Activated T-helper 1 cell treated with anti-CD3 and anti-CD28 coated beads, Interleukin-2, amount 50 U/mL, for 16 hours (primary cell): Measurements from ENCODE around the gene RAP1GDS1.
"Not testable (repeated sequence)": the region's sequence is repeated elsewhere in the genome, so short reads cannot be mapped to it uniquely, and the experiment has no call there.

Experiments
- DNase-seq, 2 donors: peaks; one replicate each; pipeline ENCODE4 v3.0.0-alpha.2; 2020; ENCODE audit warnings: low read depth in 1 of 2, low spot score in 1 of 2

Gene RAP1GDS1

GRCh38 chr4:98345838-98346237 is 84.7 kb downstream of the RAP1GDS1 start:
- no peak for DNase-seq

DNA sequence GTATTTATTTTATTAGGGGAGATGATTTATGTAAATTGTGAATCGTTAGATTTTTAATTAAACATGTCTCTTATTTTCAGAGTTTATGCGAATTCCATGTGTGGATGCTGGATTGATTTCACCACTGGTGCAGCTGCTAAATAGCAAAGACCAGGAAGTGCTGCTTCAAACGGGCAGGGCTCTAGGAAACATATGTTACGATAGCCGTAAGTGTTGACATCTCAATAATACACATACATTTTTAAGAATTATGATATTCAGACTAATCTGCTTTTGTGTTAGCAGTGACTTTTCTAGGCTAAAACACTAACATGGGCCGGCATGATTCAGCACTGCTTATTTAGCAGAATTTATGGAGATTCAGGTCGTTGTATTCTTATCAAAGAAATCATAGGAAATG is 91.2 kb downstream of the RAP1GDS1 start:
- DNase-seq, result no peak

GRCh38 chr4:98352940-98353339 is 91.8 kb downstream of the RAP1GDS1 start:
- DNase-seq, result no peak

DNA sequence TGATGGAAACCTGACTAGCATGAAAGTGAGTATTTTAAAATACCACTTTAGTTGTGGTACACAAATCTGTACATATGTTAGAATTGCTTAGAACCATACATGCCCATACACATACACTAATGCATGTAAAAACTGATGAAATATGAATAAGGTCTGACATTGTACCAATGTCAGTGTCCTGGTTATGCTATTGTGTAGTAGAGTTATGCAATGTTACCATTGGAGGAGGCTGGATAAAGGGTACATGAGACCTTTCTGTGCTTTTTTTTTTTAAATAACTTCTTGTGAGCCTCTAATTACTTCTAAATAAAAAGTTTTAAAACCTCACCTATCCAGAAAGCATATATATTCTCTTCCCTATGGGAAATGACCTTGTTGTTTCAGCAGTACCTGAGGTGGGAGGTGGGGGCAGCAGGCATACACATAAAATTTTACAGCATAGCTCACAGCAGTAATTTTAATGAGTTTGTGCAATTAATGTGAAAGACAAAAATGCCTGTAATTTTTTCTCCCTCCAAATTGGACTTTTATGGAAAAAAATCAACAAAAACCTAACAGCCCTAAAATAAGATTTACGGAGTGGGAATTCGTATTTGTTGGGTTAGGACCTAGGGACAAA is 97.6 kb downstream of the RAP1GDS1 start:
- DNase-seq, result no peak

- DNase-seq, result no peak
Measured at GRCh38 chr4:98359646-98360045, 98.5 kb downstream of the RAP1GDS1 start.

GRCh38 chr4:98363431-98363830 is 102.2 kb downstream of the RAP1GDS1 start:
- no peak for DNase-seq

- DNase-seq, result not testable (repeated sequence)
Measured at GRCh38 chr4:98366275-98366674, 105.1 kb downstream of the RAP1GDS1 start.

DNA sequence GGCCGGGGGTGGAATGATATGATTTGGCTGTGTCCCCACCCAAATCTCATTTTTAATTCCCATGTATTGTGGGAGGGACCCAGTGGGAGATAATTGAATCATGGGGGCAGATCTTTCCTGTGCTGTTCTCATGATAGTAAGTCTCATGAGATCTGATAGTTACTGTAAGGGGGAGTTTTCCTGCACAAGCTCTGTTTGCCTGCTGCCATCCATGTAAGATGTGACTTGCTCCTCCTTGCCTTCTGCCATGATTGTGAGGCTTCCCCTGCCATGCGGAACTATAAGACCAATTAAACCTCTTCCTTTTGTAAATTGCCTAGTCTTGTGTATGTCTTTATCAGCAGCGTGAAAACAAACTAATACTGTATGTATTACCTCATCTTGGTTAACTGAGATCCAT is 106.8 kb downstream of the RAP1GDS1 start:
- not testable (repeated sequence) for DNase-seq

- no peak for DNase-seq
Measured at GRCh38 chr4:98369322-98369721, 108.1 kb downstream of the RAP1GDS1 start.

DNA sequence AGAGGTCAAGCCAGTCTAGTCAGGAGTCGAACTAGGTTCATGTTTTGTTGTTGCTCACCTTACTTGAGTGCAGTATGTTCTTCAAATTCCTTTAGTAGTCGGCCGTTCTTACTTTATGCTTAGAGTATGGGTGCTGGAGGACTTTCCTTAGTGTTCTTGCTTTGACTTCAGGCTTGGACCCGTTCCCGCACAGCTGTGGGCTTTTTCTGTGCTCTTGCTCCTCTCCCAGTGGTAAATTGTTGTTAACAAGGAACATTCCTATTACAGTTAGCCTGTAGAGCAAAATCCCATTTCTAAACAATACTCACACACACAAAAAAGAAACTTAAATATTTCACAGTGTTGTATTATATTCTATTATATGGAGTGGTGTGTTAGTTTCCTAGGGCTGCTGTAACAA is 113.5 kb downstream of the RAP1GDS1 start:
- no peak for DNase-seq

GRCh38 chr4:98377559-98377958 is 116.4 kb downstream of the RAP1GDS1 start:
- no peak for DNase-seq

DNA sequence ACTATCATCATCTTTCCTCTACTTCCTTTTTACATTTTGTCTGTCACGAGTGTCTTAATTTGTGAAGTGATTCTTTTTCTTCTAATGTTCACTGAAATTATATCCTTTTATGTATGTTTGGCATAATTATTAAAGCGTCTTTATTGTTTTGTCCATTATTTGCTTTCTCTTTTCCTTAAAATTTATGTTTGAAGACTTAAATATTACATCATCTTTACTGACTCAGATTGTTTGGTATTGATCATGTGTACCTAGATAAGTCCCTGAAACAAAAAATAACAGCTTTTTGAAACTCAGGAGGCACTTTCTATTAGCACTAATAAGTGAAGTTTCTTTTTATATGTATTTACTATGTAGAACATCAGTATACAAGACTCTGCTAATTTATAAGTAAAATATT is 120.1 kb downstream of the RAP1GDS1 start:
- no peak for DNase-seq

- no peak for DNase-seq
Measured at GRCh38 chr4:98383431-98384106, 122.4 kb downstream of the RAP1GDS1 start.

GRCh38 chr4:98385831-98386230 is 124.6 kb downstream of the RAP1GDS1 start:
- DNase-seq, result no peak

- no peak for DNase-seq
Measured at GRCh38 chr4:98387345-98388026, 126.3 kb downstream of the RAP1GDS1 start.

DNA sequence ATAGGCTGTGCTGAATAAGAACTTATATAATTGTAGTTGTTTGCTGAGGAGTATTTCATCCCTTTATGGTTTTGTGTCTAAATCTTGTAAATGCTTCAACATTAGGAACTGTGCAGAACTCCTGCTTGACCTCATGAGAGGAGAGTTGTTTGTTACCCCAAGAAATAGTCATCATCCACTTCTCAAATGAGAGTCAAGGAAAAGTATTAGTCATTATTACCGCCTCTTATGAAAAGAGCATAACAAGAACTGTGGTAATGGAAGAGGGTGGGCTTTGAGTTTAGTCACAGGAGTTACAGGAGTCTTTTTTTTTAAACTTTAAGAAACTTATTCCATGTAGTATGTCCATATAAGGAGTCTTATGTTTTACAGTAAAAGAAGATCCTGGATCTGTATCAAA is 132.9 kb downstream of the RAP1GDS1 start:
- DNase-seq, result no peak

DNA sequence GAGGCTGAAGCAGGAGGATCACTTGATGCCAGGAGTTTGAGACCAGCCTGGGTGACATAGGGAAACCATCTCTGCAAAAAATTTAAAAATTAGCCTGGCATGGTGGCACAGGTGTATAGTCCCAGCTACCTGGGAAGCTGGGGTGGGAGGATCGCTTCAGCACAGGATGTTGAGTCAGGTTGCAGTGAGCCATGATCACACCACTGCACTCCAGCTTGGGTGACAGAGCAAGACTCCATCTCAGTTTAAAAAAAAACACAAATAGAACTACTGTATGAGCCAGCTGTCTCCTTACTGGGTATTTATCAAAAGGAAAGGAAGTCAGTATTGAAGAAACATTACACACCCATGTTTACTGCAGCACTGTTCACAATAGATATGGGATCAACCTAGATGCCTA is 138.7 kb downstream of the RAP1GDS1 start:
- no peak for DNase-seq

GRCh38 chr4:98406819-98407218 is 145.6 kb downstream of the RAP1GDS1 start:
- DNase-seq, result no peak

DNA sequence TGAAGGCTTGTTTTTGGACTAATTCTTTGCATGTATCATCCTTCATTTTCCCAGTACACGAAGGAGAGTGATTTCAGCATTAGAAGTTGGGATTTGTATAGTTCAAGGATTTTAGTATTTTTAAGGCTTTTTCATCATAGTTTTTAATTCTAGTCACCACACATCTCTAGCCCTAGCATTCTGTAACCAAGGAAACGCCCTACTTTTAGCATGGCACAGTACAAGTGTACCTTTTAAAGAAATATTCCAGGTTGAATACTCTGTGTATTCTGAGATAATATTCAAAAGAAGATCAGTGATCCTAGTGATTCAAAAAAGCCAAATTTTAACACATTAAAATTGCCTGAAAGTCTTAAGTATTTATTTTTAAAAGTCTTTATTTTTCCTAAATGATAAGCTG is 150.5 kb downstream of the RAP1GDS1 start:
- no peak for DNase-seq

DNA sequence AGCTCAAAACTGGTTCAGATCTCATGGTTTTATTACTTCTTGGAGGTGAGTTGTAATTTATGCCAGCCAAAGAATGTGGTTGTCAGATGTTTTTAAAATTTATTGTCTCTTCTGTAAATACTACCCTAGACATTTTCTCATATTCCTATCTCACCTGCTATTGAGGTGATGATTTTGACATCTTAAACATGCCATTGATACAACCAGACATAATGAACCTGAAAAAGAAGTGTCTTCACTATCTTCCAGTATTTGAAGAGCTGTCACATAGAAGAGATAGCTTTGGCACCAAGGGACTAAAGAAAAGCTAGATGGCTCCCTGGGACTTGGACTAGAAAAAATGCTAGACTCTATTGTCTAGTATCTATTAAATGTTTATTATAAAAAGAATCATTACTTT is 155.7 kb downstream of the RAP1GDS1 start:
- no peak for DNase-seq

GRCh38 chr4:98420151-98420550 is 159.0 kb downstream of the RAP1GDS1 start:
- not testable (repeated sequence) for DNase-seq

- no peak for DNase-seq
Measured at GRCh38 chr4:98421111-98421510, 159.9 kb downstream of the RAP1GDS1 start.
